GM06990 (cell line): Measurements from ENCODE around the gene SLC35F3.

ENCODE experiments used
- DNase-seq: peaks from one replicate; pipeline ENCODE4 v3.0.0-alpha.2; 2011; ENCODE audit not compliant: insufficient read length; ENCODE audit errors: extremely low read depth
- H3K27me3 ChIP-seq: replicated peaks from 2 replicates; pipeline ENCODE4 v1.6.0; 2011; ENCODE audit warnings: low read length; ENCODE audit not compliant: control insufficient read depth, insufficient read depth
- H3K36me3 ChIP-seq: 2 replicates; pipeline ENCODE4 v1.5.1; 2011; ENCODE audit warnings: low read length; ENCODE audit not compliant: control insufficient read depth, insufficient read depth
- H3K4me3 ChIP-seq: replicated peaks from 2 replicates; pipeline ENCODE4 v1.5.1; 2011; ENCODE audit warnings: low read depth, mild to moderate bottlenecking, control low read depth, low read length
- TF ChIP-seq, protein P1 (sequence below): IDR thresholded peaks from 2 replicates; pipeline ENCODE4 v1.5.1; 2011; ENCODE audit warnings: low read length, control low read depth, mild to moderate bottlenecking, inconsistent platforms; ENCODE audit not compliant: insufficient read depth, poor library complexity, severe bottlenecking

Gene SLC35F3

DNA sequence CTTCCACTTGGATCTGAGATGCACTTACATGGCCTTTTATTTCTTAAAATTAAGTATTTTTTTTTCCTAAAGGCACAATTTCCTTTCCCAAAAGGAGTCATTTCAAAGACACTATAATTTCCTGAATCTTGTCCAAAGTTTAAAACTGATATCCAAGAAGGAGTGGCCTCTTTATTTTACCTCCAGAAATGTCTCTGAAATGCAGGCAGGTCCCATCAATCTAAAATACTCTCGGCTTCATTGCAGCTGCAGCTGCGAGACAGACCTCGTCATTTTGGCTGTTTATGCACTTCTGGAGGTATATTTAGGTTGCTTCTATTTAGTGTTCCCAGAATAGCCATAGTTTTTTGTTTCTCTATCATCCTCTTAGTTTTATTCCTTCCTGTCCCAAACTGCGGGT lies 296.1 kb downstream of the SLC35F3 start:
- Histone ChIP-seq H3K4me3 (no peak overlapping the region), H3K27me3 (no peaks in the 10 kb centered on the region; the same call in 1 of the 2 replicates), H3K36me3 (no peaks in the 10 kb centered on the region)
- TF ChIP-seq, protein P1, sequence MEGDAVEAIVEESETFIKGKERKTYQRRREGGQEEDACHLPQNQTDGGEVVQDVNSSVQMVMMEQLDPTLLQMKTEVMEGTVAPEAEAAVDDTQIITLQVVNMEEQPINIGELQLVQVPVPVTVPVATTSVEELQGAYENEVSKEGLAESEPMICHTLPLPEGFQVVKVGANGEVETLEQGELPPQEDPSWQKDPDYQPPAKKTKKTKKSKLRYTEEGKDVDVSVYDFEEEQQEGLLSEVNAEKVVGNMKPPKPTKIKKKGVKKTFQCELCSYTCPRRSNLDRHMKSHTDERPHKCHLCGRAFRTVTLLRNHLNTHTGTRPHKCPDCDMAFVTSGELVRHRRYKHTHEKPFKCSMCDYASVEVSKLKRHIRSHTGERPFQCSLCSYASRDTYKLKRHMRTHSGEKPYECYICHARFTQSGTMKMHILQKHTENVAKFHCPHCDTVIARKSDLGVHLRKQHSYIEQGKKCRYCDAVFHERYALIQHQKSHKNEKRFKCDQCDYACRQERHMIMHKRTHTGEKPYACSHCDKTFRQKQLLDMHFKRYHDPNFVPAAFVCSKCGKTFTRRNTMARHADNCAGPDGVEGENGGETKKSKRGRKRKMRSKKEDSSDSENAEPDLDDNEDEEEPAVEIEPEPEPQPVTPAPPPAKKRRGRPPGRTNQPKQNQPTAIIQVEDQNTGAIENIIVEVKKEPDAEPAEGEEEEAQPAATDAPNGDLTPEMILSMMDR = no peak
- DNase-seq = no peak

- Histone ChIP-seq H3K27me3 (no peaks in the 10 kb centered on the region; the same call in 1 of the 2 replicates), H3K36me3 (no peaks in the 10 kb centered on the region), H3K4me3 (no peak overlapping the region)
- TF ChIP-seq, protein P1 = no peak
- DNase-seq = no peak
Measured at GRCh38 chr1:234201600-234201999, 297.1 kb downstream of the SLC35F3 start.

- Histone ChIP-seq H3K36me3 (no peaks in the 10 kb centered on the region), H3K4me3 (no peak overlapping the region), H3K27me3 (no peaks in the 10 kb centered on the region; the same call in 1 of the 2 replicates)
- DNase-seq = no peak
- TF ChIP-seq, protein P1 = no peak
Measured at GRCh38 chr1:234205966-234206365, 301.5 kb downstream of the SLC35F3 start.

DNA sequence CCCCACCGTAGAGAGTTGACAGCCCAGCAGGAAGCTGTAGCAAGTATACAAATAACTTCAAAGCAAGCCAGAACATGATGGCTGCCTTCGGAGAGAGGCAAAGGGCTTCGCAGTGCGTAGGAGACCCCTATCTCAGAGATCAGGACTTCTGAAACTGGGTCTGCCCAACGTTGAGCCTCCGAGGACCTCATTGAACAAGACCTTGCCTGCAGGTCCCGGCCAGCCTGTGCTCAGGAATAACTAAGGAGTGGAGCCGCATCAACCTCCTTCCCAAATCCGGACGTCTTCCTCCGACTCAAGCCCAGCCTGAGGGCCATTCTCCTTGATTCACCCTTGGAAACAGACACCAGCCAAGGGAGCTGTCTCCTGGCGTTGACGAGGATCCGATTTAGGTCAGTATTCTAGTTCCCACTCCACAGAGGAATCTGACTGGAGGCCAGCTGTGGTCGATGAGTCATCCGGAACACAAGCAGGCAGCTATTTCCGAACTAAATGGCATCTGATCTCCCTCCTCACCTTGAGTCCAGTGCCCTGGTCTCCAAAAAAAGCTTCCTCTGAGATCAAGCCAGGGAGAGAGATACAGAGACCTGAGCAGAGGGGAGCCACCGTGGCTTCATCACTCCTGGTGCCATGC lies 302.3 kb downstream of the SLC35F3 start:
- no peak overlapping the region for H3K4me3 ChIP-seq
- TF ChIP-seq, protein P1 = no peak
- no peaks in the 10 kb centered on the region for H3K36me3 ChIP-seq
- H3K27me3 ChIP-seq = no peaks in the 10 kb centered on the region; the same call in 1 of the 2 replicates
- no peak for DNase-seq

GRCh38 chr1:234208351-234208750 lies 303.9 kb downstream of the SLC35F3 start:
- no peak for DNase-seq
- H3K36me3 ChIP-seq = no peaks in the 10 kb centered on the region
- H3K4me3 ChIP-seq = no peak overlapping the region
- H3K27me3 ChIP-seq = no peaks in the 10 kb centered on the region; the same call in 1 of the 2 replicates
- TF ChIP-seq, protein P1 = no peak
